Activated CD4-positive, alpha-beta T cell treated with anti-CD3 and anti-CD28 coated beads, Interleukin-2, Interleukin-4, amounts not matched to agents 100 ng/mL and 50 ng/mL, durations not matched to agents 16 hours and 8 hours (primary cell): ENCODE results near the gene BUB3.
"Not testable (repeated sequence)": the region's sequence is repeated elsewhere in the genome, so short reads cannot be mapped to it uniquely, and the experiment has no call there.

Experiments
- DNase-seq: peaks from one replicate; pipeline ENCODE4 v3.0.0-alpha.2; 2020; ENCODE audit warnings: low spot score

Gene BUB3

DNA sequence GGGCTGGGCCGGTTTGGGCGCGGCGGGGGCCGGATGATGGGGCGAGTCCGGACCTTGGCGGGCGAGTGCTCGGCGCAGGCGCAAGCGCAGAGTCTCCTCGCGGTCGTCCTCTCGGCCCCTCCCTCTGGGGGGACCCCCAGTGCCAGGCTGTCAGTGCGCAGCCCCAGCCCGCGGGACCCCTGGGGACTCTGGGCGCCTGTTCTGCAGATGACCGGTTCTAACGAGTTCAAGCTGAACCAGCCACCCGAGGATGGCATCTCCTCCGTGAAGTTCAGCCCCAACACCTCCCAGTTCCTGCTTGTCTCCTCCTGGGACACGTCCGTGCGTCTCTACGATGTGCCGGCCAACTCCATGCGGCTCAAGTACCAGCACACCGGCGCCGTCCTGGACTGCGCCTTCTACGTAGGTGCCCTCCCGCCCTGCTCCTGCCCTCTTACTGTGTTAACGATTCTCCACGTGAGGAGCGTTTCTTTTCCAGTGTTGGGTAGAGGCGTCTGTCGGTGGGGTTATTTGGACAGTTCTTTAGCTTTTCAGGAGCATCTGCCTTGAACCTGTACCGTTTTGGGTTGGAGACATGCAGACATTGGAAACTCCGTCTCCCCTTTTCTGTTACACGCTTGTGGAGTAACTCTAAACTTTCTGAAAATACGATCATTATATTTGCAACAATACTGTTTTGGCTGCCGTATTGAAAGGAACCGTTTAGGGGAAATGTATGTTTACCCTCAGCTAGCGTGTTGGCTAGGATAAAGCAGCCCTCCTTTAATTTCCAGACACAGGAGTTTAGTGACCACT, 706 bp downstream of the BUB3 start:
- DNase-seq: peak; percentile 60

DNA sequence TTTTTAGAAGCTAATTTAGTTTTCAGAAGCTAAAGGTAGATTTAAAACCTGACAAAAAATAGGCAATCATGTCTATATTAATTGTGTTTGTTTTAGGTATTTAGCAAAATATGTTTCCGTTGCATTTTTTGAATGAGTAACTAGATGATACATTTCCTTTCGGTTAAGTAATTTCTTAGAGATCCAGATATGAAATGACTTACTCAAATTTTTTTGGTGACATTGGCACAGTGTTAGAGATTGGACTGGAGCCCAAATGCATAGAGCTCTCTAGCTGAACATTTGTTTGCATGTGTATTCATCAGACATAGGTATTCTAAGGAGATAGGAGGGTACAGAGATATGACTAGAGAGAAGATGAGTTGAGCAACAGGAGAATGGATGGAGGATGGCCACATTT, 1.9 kb downstream of the BUB3 start:
- DNase-seq: no peak

DNA sequence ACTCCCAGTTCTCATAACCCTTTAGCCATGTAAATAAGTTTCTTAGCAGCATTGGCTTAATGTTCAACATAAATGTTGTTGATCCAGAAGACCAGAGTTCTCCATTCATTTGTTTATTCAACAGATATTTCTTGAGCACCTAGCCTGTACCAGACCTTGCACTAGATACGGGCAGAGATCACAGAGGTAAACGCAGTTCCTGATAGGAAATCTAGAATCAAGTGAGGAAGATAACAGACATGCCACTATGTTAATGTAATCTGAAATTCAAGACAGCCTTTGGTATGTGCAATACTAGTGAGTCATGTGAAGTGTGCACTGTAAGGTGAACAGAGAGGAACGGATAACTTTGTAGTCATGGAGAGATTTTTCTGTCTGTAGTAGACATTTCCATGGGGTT, 3.0 kb downstream of the BUB3 start:
- DNase-seq: no peak

DNA sequence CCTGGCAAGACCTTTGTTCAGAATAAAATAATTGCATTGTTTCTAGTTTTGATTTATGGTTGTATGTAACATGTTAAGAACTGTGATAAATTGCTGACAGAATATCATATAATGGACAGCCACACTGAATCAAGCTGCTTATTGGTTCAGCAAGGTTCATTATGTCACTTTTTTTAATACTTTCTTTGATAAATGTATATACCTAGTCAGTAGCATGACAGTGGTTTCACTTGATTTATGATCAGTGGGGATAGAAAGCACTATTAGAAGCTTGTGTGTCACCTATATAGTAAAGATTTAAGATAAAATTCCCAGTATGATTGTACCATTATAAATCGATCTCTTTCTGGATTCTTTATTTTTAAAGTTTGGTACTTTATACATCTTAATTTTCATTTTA, 4.5 kb downstream of the BUB3 start:
- no peak for DNase-seq

DNA sequence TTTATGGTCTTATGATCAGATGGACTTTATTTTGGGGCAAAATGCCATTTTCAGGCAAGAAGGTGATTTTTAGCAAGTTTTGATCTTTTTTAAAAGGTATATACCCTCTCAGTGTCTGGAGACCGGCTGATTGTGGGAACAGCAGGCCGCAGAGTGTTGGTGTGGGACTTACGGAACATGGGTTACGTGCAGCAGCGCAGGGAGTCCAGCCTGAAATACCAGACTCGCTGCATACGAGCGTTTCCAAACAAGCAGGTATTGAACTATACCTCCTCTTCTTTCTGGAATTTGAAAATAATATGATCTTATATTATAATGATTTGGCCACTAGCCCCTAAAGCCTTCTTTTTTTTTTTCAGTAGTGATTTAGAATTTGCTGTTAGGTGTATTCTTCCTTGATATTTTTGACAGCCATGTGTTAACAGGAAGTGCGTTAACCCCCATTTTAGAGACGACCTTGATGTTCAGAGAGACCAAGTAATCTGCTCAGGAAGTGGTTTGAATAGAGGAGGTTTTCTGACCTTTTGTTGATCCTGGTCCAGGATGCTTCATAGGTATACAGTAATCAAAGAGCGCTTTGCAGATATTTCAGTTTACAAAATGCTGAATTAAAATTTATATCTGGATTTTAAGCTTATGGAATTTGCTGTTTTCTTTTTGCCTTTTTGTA, 6.2 kb downstream of the BUB3 start:
- DNase-seq: peak; percentile 59

DNA sequence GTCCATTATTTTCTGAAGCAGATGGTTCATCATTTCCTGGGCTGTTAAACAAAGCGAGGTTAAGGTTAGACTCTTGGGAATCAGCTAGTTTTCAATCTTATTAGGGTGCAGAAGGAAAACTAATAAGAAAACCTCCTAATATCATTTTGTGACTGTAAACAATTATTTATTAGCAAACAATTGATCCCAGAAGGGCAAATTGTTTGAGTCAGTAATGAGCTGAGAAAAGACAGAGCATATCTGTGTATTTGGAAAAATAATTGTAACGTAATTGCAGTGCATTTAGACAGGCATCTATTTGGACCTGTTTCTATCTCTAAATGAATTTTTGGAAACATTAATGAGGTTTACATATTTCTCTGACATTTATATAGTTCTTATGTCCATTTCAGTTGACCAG, 10.1 kb downstream of the BUB3 start:
- no peak for DNase-seq

DNA sequence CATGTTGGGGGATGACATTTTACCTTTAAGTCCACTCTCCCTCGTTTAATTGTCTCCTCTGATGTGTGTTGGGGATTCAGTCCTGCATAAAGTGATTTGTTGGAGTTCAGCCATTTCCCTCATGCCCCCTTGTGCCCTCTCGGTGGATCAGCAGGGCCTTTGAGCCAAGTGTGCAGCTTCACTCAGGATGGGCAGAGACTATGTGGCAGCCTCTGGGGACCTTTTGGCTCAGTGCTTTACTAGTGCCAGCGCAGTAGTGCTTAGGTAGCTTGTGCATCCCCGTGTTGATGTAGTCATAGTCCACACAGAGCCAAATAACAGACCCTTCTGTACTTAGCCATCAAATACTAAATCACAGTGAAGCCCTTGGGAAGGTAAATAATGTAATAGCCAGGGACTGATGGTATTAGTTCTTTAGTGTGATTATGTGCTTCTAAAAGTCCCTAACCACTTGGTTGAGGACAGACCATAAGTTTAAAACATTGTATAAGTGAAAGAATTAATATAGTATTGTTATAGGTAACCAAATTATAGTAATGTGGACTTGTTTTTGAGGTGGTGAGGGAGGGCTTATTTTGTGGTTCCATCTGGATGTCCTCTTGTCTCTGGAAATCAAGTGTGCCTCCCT, 11.4 kb downstream of the BUB3 start:
- DNase-seq: no peak

DNA sequence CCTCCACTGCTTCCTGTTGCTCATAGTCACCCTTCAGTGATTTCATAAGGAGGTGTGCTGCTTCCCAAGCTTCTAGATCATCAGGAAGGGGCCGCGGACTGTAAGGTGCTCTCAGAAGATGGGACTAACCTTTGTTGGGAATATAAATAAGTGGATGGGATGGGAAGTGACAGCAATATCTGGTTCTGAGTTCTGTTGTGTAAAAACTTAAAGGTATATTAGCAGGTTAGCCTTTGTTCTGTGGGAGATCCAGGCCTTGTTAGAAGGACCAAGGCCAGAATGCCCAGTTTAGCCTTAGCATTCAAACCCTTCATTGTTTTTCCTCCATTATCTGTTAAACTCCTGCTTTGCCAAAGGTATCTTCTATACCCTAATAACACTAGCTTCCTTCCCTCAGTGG, 12.4 kb downstream of the BUB3 start:
- DNase-seq: no peak

DNA sequence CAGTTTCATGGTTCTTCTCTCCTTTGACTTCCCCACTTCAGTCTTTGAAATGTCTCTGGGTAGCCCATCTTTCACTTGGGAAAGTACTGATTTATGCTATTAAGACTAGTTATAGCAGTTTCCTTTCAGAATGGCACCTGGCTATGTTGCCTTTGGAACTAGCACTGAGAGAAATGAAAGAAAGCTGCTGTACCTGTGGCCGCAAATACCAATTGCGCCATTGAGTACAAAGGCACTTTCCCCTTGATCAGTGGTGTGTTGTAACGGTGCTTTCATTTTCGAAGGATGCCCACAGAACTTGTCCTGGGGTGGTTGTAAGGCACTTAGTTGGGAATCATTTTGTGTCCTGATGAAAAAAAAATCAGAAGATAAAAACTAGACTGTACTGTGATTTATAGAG, 16.8 kb downstream of the BUB3 start:
- DNase-seq: no peak

DNA sequence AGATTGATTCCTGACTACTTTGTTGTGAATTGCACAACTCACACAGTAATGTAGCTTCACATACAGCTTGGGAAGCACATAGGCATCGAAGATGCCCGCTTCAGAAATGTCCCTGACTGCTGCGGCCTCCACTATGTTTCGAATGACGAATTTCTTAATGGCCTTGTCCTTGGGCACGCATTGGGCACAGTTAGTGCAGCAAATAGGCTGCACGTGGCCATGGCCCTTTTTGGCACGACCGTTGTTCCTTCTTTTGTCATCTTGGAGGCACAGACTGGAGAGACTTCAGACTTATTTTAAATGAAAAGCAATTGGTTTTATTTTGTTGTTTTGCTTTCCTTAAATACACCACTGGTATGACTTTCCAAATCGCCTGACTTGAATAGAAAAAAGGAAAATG, 17.4 kb downstream of the BUB3 start:
- DNase-seq: not testable (repeated sequence)

DNA sequence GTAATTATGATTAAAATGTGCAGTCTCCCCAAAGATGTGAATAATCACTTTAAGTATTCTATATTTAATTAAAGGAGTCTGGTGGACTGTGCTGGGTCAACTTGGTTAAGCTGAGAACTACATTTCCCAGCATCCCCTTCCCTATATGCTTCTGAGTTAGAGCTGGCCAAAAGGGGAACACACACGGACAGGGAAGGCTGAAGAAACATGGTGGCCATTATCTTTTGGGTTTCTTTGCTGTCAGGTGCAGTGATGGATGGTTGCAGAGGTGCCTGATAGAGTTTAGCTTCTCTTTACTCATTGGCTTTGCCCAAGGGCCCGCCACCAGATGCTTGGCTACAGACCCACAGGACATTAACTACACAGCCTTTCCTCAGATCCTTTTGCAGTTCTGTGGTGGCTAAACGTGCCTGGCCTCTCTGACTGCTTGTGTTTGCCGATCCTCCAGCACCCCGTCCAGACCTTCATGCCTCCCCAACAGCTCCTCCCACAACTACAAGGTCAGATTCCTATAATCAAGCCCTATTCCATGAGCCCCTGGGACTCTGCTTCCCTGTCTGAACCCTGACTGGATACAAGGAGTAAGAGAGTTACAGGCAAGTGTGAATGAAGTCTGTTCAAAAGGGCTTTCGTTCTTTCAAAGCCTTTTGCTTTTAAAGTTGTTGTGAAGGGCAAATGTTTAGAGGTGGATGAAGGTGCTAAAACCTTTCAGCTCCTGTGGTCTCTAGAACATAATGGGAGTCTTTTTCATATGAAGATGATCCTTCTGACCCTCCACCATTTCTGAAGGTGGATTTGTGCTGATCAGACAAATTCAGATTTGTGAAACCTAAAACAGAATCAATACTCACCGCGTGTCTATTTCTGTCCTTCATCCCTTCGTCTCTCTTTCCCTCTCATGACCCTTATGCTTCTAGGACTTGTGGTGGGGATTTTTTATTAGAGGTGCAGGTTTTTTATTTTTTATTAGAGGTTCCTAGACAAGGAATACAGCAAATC, 21.5 kb downstream of the BUB3 start:
- no peak for DNase-seq

DNA sequence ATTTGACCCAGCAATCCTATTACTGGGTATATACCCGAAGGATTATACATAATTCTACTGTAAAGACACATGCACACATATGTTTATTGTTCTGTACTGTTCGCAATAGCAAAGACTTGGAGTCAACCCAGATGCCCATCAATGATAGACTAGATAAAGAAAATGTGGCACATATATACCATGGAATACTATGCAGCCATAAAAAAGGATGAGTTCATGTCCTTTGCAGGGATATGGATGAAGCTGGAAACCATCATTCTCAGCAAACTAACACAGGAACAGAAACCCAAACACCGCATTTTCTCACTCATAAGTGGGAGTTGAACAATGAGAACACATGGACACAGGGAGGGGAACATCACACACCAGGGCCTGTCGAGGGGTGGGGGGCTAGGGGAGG, 24.2 kb downstream of the BUB3 start:
- DNase-seq: not testable (repeated sequence)

DNA sequence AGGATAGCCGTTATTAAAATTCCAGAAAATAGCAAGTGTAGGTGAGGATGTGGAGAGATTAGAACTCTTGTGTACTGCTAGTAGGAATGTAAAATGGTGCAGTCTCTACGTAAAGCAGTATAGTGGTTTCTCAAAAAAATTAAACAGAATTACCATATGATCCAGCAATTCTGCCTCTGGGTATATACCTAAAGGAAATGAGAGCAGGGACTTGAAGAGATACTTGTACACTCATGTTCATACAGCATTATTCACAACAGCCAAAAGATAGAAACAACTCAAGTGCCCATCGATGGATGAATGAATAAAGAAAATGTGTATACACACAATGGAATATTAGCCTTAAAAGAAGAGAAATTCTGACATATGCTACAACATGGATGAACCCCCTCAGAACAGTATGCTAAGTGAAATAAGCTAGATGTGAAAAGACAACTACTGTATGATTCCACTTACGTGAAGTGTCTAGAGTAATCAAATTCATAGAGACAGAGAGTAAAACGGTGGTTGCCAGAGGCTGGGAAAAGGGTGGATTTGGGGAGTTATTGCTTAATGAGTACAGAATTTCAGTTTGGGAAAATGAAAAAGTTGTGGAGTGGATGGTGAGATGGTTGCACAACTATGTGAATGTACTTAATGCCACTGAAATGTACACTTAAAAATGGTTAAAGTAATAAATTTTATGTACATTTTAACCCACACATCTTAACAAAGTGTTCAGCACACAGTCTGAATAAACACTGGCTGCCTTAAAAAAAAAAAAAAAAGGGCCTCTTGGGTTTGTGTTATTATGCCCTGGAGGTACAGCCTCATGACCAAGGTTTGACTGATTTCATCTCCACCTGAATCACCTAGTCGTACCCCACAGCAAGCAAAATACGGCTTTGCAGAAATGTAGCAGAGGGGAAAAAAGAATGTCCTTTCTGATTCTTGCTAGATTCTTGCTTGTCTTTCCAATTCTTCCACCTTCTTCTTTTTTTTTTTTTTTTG, 26.2 kb downstream of the BUB3 start:
- no peak for DNase-seq

DNA sequence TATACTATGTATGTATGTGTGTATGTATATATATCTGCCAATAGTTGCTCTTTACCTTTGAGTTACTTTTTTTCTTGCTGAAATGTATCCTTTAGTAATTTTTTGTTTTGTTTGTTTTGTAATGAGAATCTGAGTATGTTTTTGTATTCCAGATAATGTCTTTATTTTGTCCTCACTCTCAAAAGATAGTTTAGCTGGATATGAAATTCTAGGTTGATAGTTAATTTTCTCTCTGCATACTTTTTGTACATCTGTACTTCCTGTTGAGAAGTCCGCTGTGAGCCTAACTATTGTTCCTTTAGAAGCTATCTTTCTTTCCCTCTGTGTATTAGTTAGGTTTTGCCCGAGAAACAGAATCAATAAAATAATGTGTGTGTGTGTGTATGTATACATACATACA, 29.5 kb downstream of the BUB3 start:
- no peak for DNase-seq

DNA sequence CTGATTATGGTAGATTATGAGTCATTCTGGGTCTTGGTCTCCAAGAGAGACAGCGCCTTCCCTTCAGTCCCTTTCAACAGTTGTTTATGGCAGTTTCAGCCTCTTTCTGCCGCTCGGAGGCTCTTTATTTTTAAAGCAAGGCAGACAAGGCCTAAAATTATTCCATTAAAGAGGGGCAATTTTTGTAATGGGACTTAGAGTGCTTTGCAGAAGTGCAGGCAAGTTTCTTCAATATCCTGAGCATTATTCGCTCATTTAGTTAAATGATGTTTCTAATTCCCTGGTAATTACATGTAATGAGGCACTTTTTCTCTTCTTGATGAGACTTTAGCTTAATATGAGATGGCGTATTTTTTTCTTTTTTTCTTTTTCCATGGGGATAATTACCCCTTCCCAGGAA, 33.6 kb downstream of the BUB3 start:
- no peak for DNase-seq

DNA sequence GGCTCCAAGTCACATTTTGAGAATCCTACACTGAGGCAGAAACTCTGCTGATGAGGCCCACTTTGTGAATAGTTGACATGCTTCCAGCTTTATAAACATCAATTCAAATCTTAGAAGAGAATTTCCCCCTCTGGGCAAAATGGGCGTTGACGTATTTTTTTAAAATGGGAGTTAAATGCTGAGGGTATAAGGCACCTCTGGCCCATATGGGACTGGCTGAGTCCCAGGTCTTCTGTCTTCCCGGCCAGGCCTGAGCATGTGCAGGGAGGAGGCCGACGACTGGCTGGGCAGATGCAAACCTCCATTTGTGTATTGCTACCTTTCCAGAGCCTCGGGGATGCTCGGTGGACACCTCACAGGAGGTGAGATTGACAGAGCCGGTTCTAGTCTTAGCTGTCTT, 37.7 kb downstream of the BUB3 start:
- DNase-seq: no peak

DNA sequence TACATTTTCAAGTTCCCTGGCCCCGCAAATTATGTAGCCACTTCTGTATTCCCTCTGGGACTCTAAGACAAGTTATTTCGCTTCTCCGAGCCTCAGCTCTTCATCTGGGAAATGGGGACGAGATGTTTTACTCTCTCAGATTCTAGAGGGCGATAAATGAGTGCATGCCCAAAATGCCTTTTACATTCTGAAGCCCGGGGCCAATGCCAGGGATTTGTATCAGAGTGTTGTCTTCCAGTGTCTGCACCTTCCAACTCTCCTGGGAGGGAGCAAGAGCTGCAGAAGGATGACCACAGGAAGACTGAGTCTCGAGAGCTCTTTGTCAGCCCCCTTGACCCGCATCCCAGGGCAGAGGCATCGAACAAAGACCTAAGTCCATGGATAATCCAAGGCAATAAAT, 39.9 kb downstream of the BUB3 start:
- DNase-seq: no peak

DNA sequence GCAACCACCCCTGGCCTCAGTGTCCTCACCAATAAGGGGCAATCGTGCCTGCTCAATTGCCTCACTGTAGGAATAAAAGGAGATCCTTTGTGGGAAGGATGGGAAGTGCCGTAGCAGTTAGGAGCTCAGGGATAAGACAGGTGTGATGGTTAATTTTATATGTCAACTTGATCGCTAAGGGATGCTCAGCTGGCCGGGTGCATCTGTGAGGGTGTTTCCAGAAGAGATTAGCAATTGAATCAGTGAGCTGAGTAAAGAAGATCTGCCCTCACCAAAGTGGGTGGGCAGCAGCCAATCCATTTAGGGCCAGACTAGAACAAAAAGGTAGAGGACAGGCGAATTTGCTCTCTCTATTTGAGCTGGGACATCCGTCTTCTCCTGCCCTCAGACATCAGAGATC, 46.3 kb downstream of the BUB3 start:
- no peak for DNase-seq

DNA sequence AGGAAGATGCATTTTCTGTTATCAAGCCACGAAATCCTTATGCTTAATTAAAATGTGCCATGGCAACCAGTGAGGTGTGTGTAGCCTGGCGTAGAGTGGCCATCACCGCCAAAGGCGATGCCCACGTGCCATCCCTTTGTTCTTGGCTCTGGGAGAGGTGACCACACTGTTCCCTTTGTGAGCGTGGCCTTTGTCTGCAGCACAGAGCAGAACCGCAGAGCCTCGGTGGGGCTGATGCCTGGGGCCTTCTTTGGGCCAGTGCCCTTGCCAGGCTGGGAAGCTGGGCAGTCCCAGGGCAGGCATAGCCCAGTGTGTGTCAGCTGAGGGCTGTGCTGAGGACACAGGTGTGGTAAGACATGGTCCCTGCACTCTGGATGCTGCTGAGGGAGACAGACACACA, 48.3 kb downstream of the BUB3 start:
- no peak for DNase-seq

DNA sequence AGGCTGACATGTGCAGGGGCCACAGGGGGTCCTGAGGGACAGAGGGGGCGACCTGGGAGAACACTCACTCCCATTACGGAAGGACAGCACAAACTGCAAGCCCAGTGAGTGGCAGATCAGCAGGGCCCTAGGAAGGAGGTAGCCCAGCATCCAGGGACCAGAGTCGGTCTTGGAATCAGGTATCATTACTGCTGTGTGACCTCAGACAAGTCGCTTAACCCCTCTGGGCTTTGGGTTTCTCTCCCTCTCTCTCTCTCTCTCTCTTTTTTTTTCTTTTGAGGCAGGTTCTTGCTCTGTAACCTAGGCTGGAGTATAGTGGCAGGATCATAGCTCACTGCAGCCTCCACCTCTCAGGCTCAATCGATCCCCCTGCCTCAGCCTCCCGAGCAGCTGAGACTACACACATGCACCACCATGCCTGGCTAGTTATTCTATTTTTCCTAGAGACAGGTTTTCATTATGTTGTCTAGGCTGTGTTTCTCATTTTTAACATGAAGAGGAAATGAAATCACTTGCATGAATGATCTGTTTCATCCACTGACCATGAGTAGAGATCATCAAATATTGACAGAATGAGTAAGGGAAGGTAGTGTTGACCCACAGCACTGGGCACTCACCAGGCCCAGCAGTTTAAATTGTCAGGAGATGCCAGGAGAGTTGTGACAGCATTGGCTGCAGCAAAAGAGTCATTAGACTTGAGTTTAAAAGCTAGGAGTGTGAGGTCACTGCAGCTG, 49.4 kb downstream of the BUB3 start:
- DNase-seq: no peak
